NK-92 treated with Interleukin-12 subunit alpha and Interleukin-12 subunit beta, amount 100 ng/mL, for 24 hours (cell line): ENCODE results near the gene FAM209A.
"Not testable (repeated sequence)": the region's sequence is repeated elsewhere in the genome, so short reads cannot be mapped to it uniquely, and the experiment has no call there.

Source experiments
- DNase-seq: peaks from one replicate; lab custom pipeline; 2025; lab: John Stamatoyannopoulos, UW

Gene FAM209A, protein sequence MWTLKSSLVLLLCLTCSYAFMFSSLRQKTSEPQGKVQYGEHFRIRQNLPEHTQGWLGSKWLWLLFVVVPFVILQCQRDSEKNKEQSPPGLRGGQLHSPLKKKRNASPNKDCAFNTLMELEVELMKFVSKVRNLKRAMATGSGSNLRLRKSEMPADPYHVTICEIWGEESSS

DNA sequence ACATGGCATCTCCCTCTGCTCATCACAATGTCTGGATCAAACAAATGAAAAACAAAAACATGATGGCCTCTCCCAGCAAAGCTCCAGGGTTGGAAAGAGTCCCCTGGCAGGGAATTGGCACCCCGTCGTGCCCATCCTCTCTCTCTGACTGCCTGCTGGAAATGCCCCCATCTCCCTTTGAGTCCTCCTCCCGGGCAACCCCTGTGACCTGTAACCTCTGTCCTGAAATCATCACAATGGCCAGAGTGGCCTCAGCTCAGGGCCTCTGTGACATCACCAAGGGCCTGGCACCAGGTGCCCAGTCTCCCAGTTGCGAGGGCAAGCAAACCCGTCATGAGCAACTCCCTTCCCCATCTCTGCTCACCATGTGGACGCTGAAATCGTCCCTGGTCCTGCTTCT lies at the start of gene FAM209A:
TSS of gene FAM209A (plus strand) at position 301 of the 400 bp plus-strand sequence. CDS start at position 366, 65 bp downstream.
- DNase-seq, result not testable (repeated sequence)

DNA sequence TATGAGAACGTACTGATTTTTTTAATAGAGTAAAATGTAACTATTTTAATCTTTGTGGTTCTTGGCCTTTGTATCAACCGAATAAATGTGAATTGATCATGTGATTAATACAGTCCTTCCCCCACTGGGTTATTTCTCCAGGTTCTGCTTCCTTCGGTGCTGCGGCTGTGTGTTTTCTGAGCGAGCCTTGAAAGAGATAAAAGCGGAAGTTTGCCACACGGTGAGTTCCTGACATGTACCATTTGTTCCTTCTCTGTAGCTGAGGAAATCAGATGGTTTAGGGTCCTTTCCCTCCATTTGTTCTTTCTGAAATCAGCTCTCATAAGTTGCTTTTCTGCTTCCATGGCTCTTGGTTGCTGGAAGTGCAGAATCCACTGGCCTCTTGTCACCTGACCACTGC lies 40.6 kb upstream of the FAM209A start:
- DNase-seq, result no peak

DNA sequence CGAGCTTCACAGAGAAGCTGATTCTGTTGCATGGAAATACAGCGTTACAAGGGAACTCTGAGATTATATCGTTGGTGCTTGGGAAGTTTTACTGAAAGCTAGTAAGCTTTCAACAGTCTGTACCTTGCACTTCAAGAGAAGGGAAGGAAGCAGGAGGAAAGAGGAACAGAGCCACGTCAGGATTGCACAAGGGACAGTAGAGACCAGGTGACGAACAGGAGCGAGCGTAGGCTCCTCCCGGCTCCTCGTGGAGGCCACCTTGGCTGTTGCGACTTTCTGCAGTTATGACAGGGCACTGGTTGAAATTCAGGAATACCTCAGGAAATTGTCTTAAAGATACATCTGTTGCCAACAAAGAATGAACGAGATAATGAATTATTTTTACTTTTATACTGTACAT lies 37.3 kb upstream of the FAM209A start:
- DNase-seq, result no peak

DNA sequence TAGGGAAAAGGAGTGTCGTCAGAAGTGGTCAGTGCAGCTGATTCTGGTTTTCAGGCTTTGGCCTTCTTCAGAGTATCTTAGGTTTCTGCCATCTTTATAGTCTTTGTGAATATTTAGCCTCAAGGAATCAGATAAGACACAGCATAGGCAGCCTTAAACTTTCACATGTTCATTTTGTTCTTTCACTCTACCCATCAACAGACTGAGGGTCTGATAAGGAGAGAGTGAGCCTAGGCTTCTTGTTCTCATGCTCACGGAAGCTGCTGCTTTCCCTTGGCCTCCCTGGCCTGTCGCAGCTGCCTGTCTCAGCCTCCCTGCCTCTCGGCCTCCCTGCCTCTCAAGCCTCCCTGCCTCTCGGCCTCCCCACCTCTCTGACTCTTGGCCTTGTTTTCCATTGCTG lies 36.0 kb upstream of the FAM209A start:
- DNase-seq, result no peak

DNA sequence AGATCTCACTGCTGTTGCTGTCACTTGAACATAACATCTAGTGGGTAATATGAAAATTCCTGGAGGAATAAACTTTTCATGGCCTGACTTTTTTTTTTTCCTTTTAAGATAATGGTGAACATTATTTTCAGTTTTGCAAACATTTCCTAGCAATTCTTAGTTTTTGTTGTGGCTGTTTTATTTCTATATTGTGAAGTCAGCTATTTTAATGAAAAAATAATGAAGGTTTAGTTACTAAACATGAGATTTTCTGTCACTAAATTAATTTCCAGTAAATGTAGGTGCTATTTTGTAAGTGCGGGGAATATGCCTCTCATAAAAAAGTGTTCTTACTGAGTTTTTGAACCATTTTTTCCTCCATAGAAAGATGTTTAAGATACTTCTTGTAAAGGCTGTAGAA lies 23.4 kb upstream of the FAM209A start:
- DNase-seq, result no peak

DNA sequence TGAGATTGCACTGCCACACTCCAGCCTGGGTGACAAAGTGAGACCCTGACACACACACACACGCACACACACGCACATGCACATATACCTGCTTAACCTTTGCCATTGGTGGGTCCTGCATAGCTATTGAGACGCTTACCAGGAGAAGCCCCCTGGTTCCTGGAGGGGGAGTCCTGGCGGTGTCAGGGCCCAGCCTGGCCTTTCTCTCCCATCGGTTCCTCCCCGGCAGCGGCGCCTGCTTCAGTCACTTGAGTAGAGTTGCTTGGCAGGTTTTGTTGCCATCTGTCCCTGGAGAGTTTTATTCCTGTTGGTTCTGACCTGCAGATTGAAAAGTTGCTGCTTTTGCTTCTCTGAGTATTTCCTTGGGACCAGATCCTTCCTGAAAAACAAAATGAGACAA lies 20.6 kb upstream of the FAM209A start:
- DNase-seq, result no peak

DNA sequence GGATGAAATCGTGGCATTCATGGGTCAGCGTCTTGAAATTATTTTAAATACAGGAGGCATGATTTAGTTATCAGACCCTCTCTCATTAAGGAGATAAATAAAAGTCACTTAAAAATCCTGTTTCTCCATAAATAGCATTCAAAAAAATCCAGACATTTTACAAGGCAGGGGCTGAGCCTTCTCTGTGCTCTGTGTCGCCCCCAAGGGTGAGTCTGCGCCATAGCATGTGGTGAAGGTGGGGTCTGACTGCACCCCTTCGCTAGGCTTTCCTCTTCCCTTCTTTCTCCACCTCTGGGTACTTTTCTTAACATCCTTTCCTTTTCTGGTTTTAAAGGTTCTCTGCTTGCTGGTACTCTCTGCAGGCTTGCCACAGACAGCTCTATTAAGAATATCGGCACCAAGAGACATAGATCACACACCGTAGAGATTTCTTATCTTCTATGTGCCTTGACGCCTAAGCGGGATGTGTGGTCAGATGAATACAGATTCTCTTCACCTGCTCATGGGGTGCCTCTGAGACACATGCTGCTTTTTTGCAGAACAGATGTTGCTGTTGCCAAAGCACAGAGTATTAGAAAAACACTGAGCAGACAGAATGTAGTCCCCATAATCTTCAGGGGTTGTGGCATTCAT lies 20.1 kb upstream of the FAM209A start:
- DNase-seq, result no peak

DNA sequence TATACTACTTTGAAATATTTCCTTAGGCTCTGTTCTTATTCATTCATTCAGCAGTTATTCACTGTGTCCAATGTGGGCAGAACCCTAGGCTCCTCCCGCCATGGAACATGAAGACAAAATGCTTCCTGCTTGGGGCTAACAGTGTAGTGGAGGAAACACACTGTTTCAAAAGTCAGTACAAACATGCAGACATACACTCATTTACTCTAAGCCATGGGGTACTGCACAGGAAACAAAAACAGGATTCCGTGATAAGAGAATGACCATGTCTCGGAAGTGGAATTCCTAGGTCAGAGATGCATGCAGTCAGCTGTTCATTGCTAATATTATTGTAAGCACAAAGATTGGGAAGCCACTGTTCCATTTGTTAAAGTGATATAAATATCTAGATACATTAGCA lies 18.4 kb upstream of the FAM209A start:
- DNase-seq, result no peak

DNA sequence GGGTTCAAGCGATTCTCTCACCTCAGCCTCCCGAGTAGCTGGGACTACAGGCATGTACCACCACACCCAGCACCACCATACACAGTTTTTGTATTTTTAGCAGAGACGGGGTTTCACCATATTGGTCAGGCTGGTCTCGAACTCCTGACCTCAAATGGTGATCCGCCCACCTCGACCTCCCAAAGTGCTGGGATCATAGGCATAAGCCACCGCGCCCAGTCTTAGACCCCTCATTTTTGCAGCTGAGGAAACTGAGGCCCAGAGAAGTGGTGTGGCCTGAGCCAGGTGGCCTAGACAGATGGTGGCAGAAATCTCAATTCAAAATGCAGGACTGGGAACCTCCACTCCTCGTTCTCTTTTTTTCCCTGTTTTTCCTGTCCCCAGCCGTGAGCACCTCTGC lies 12.6 kb upstream of the FAM209A start:
- no peak for DNase-seq

DNA sequence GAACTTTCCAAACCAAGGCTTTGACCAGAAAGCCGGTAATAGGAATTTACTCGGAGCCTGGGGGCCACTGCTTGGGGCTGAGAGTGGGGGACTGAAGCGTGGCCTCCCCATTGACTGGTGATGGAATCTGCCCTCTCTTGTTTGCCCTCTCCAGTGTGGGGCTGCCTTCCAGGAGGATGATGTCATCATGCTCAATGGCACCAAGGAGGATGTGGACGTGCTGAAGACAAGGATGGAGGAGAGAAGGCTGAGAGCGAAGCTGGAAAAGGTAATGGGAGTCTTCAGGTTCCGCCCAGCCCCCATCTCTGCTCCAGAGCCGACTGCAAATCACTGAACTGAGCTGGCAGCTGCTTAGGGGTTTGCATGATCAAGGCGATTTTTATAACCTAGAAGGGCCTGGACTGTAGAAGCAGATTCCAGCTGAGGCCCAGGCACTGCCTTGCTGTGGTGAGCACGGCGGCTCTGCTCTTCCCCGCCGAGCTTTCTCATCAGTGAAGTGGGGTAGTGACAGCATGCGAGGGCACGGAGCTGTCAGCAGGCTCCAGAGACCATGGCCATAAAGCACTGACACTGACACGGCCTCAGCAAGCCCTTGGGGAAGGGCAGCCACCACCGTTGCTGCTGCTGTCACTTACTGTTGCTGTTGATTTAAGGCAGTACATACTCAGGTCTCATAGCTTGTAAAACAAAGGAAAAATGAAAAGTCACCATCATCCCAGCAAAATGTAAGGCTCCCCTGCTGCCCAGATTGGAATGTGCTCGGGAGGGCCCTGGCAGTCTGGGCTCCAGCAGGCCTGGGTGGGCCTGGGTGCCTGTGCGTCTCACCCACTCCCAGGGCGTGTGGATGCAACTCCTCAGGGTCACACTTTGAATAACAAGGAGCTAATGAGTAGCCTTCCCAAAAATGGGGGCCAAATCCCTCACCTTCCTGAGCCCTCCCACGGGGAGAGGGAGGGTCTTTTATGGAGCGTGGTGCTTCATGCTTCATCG lies 11.1 kb upstream of the FAM209A start:
- no peak for DNase-seq

DNA sequence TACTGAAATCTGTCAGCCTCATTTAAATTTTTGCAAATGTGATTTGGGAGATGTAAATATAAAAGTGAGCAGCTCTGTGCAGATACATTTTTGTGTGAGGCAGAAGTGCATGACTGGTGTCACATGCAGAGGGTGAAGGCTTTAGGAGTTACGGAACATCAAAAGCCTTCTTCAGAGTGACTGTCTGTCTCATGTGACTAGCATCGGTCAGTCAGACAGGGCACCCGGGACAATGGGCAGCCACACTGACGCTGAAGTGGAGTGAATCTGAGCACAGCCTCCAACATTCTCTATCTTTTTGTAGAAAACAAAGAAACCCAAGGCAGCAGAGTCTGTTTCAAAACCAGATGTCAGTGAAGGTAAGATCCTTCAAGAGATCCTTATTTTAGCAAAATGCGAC lies 7.9 kb upstream of the FAM209A start:
- DNase-seq, result no peak

DNA sequence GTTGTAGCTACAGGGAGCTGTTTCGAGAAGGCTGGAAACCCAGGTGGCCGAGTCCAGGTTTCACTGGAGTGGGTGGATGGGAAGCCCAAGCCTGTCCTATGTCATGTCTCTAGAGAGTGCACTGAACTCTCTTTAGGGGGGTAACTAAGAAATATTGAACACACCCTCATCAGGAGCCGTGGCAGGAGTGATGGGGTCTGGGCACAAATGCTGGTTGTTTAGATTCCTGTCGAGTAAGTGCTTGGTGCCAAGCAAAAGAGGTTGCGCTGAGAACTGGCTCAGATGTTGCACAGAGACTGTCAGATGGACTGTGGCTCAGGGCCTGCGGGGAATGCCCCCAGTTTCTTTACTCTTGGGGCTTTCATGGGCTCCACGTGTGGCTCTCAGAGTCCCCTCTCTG lies 7.3 kb upstream of the FAM209A start:
- DNase-seq, result no peak

DNA sequence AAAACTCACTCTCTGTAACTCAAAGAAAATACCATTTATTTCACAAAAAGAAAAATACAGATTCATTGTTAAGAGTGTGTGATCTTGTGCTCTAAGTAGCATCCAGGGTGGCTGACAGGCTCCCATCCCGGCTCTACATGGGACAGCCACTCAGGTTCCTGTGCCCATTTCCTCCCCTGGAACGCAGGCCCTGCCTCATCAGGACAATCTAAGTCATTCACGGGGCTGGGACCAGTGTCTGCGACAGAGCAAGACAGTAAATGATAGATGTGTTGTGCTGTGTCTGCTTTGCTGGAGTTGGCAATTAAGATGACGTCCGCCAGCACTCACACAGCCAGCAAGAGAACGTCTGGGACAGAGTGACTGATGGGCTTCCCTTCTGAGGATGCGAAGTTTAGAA lies 6.9 kb upstream of the FAM209A start:
- no peak for DNase-seq

DNA sequence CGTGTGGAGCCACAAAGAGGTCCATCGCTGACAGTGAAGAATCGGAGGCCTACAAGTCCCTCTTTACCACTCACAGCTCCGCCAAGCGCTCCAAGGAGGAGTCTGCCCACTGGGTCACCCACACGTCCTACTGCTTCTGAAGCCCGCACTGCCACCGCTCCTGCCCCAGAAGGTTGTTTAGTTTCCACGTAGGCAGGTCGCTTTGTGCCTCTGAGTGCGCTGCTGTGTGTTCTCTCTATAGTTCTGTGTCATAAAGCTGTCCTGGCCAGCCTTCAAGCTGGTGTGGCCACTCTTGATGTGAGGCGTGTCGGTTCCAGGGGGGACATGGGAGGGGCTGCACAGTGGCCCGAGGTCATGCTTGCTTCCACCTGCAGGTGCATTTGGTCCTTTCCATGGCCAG lies 6.4 kb upstream of the FAM209A start:
- no peak for DNase-seq

DNA sequence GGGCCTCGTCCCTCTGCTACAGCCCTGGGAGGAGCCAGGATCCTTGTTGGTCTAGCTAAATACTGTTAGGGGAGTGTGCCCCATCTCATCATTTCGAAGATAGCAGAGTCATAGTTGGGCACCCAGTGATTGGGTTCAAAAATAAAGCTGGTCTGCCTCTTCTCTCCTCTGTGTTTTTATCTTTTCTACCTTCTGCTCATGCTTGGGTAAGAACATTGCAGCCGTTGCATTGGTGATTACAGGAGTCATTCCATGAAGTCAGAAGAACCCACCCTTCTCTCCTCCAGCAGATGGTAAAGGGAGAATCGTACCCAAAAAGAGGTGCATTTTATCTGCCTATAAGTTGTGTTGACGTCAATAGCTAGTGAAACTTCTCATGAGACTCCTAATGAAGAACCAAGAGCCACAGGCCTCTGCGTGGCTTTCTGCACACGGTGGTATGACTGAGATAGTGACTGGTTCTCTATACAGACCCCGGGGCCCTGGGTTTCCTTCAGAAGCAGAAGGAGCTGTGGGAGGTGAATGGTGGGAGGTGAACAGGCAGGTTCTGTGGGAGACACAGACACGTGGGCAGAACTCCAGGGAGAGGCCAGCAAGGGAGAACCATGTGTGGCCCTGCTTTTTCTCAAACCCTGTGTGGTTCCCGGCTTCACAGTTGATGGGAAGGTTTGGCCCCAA lies 5.7 kb upstream of the FAM209A start:
- DNase-seq, result no peak

DNA sequence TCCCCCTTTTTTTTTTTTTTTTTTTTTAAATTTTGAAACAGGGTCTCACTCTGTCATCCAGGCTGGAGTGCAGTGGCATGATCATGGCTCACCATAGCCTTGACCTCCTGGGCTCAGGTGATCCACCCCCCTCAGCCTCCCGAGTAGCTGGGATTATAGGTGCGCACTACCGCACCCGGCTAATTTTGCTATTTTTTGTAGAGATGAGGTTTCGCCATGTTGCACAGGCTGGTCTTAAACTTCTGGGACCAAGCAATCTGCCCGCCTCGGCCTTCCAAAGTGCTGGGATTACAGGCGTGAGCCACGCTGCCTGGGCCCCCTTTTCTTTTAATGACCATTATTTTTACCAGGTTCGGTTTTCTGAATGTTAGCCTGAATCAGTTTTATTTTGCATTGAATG lies 5.0 kb upstream of the FAM209A start:
- no peak for DNase-seq

DNA sequence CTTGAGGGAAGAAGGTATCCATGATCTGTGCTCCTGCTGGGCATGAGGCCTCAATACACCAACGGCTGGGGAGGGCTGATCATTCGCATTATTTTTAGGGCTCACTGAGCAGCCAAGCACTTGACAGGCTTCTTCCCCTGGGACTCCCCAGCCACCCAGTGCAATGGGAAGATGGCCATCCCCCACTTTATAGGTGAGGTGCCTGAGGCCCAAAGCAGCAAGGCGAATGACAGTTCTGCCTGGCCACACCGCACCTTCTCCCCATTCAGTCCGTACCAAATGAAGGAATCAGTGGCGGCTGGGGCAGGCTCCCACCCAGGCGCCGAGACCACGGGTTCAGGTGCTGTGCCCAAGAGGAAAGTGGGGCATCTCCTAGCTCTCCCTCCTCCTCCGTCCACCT lies 4.4 kb upstream of the FAM209A start:
- DNase-seq, result no peak

DNA sequence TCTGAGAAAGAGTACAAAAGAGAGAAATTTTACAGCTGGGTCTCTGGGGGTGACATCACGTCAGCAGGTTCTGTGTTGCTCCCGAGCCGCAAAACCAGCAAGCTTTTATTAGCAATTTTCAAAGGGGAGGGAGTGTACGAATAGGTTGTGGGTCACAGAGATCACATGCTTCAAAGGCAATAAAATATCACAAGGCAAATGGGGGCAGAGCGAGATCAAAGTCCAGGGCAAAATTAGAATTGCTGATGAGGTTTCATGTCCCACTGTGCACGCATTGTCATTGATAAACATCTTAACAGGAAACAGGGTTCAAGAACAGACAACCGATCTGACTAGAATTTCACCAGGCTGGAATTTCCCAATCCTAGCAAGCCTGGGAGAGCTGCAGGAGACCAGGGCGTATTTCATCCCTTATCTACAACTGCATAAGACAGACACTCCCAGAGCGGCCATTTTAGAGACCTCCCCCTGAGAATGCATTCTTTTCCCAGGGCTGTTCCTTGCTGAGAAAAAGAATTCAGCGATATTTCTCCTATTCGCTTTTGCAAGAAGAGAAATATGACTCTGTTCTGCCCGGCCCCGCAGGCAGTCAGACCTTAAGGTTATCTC lies 3.7 kb upstream of the FAM209A start:
- not testable (repeated sequence) for DNase-seq

DNA sequence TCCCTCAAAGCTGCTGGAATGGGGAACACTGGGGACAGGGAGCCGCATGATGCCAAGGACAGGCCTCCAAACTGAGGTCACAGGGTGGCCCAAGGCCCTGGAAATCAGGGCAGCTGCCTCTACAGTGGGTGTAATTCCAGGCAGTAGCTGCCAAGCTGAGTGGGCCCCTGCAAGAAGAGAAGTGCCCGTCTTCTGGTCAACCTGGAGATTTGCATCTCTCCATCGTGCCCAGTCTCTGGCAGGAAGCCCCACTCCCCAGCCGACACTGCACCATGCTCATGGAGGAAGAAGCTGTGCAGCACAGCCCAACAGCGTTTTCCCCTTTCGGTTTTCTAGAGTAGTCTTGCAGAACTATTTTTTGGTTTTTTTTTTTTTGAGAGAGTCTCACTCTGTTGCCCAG lies 2.2 kb upstream of the FAM209A start:
- DNase-seq, result no peak

DNA sequence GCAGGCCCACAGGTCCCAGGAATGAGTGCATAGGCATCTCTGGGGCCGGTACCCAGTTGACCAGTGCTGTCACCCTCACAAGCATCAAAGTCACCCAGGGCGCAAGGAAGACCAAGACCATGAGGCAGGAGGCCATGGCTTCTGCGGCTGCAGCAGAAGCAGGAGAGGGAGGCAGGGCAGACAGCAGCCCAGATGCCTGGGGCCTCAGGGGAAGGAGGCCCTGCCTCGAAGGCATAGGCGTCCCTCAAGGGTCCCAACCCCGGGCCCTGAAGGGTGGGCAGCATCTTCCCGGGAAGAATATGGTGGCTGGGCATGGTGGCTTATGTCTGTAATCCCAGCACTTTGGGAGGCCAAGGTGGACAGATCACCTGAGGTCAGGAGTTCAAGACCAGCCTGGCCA lies 3.0 kb downstream of the FAM209A start:
- DNase-seq, result no peak

DNA sequence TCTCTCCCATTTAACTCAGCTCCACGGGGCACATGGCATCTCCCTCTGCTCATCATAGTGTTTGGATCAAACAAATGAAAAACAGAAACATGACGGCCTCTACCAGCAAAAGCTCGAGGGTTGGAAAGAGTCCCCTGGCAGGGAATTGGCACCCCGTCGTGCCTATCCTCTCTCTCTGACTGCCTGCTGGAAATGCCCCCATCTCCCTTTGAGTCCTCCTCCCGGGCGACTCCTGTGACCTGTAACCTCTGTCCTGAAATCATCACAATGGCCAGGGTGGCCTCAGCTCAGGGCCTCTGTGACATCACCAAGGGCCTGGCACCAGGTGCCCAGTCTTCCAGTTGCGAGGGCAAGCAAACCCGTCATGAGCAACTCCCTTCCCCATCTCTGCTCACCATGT lies 8.4 kb downstream of the FAM209A start, which contains the start of gene FAM209B:
TSS of gene FAM209B (plus strand) at position 301 of the 400 bp plus-strand sequence. CDS start at position 397, 96 bp downstream.
- not testable (repeated sequence) for DNase-seq

DNA sequence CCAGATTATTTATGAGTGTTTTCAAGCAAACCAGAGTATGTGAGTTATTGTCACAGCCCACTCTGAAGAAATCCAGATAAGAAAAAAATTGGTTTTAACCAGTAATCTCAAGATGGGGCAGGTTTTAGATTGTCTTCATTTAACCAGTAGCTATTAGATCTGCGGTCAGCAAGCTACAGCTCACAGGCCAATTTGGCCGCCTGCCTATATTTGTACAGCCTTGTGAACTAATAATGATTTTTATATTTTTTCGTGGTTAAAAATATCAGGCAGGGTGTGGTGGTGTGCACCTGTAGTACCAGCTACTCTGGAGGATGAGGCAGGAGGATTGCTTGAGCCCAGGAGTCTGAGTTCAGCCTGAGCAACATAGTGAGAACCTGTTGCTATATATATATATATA lies 13.5 kb downstream of the FAM209A start:
- no peak for DNase-seq
